HCT116 (cell line): ENCODE data around the gene APC2.

Experiments used
- ATF3 ChIP-seq: IDR thresholded peaks from 2 replicates; pipeline ENCODE4 v1.6.1; 2012
- CEBPB ChIP-seq: IDR thresholded peaks from 2 replicates; pipeline ENCODE4 v1.6.1; 2012; ENCODE audit warnings: low read depth
- CTCF ChIP-seq, 3 experiments: fragments of 200-600 bp in 1 of 3; sonication (generic) in 1 of 3; IDR thresholded peaks in 2 of 3; conservative IDR thresholded peaks in 1 of 3; 2 replicates each; pipeline ENCODE4 v1.5.1; 2012 to 2017; ENCODE audit warnings: low read depth in 2 of 3, low read length in 2 of 3, antibody characterized with exemption in 1 of 3, borderline replicate concordance in 1 of 3, control low read depth in 1 of 3, mild to moderate bottlenecking in 1 of 3, mixed read lengths in 1 of 3, mixed run types in 1 of 3, moderate library complexity in 1 of 3; ENCODE audit not compliant: insufficient read depth in 1 of 3
- ELF1 ChIP-seq: IDR thresholded peaks from 2 replicates; pipeline ENCODE4 v1.6.1; 2012; ENCODE audit warnings: low read depth, borderline replicate concordance
- EZH2 ChIP-seq: fragments of 200-600 bp; sonication (generic); IDR thresholded peaks from 2 replicates; pipeline ENCODE4 v1.6.1; 2017; ENCODE audit warnings: antibody characterized with exemption, mixed run types
- EZH2phosphoT487 ChIP-seq: fragments of 200-600 bp; IDR thresholded peaks from 2 replicates; pipeline ENCODE4 v1.6.1; 2018; ENCODE audit warnings: antibody characterized with exemption, borderline replicate concordance
- FOSL1 ChIP-seq: IDR thresholded peaks from 2 replicates; pipeline ENCODE4 v1.6.1; 2012; ENCODE audit warnings: low read depth
- MAX ChIP-seq: IDR thresholded peaks from 2 replicates; pipeline ENCODE4 v1.6.1; 2012
- POLR2A ChIP-seq: IDR thresholded peaks from 2 replicates; pipeline ENCODE4 v1.7.0; 2011; ENCODE audit warnings: borderline replicate concordance; ENCODE audit not compliant: insufficient read depth, insufficient read length; ENCODE audit errors: extremely low read depth
- RAD21 ChIP-seq: IDR thresholded peaks from 2 replicates; pipeline ENCODE4 v1.6.1; 2012; ENCODE audit warnings: low read depth, mild to moderate bottlenecking

- TF ChIP-seq CTCF (IDR thresholded peaks at IDR 0.05 in 2 of 3, conservative IDR thresholded peaks at IDR 0.05 in 1 of 3; ENCODE audit: borderline replicate concordance in 1 of 3, insufficient read depth in 1 of 3, low read depth in 2 of 3, low read length in 2 of 3) = no peak
- TF ChIP-seq ELF1 = no peak
- TF ChIP-seq RAD21 = no peak
- no peak for TF ChIP-seq MAX
- TF ChIP-seq EZH2phosphoT487 = no peak
- no peak for TF ChIP-seq EZH2
- no peak for TF ChIP-seq POLR2A
- no peak for TF ChIP-seq CEBPB
- no peak for TF ChIP-seq FOSL1
- no peak for TF ChIP-seq ATF3
These were observed 20.1 kb downstream of the APC2 start for GRCh38 chr19:1470055-1470304.
